ENCODE data around the gene GCM1.
A peak's percentile ranks its signal among the peaks of the same experiment; 100 is the strongest.
"Not testable (repeated sequence)": the region's sequence is repeated elsewhere in the genome, so short reads cannot be mapped to it uniquely, and the experiment has no call there.

GCM1 gene

GRCh38 chr6:53148684-53149083, at the start of gene GCM1:
Gene GCM1 (minus strand): TSS chr6:53148841. CDS start chr6:53145632, 3,209 bp downstream.
- DNase-seq, result no peak

- DNase-seq, result no peak
Observed at GRCh38 chr6:53197553-53197952, 48.9 kb upstream of the GCM1 start.

DNA sequence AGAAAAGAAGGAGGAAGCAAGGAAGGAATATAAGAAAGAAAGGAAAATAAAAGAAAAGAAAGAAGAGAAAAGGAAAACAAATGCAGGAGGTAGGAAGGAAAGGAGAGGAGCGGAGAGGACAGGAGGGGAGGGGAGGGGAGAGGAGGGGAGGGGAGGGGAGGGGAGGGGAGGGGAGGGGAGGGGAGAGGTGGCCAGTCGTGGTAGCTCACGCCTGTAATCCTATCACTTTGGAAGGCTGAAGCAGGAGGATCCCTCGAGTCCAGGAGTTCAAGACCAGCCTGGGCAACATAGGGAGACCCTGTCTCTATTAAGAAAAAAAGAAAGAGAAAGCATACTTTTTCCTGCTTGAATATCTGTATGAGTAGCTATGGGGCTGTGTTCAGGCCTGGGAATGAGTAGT, 46.4 kb upstream of the GCM1 start:
- DNase-seq, result no peak

- DNase-seq, result no peak
Observed at GRCh38 chr6:53192682-53193188, 44.1 kb upstream of the GCM1 start.

DNA sequence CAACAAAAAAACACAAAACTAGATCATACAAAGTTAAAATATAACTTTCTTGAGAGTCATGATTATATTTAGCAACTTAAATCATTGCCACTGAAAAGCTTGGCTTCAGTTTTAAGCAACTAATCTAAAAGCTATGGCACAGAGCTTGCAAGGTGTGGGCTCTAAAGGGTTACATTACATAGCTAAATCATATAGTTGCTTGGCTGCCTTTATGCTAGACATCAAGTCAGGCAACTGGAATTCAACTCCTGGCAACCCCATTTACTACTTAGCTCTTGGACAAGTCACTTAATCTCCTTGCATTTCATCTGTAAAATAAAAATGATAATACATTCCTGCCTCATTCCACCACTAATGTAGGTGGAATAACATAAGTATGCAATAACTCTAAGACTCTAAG, 40.9 kb upstream of the GCM1 start:
- DNase-seq, result no peak

DNA sequence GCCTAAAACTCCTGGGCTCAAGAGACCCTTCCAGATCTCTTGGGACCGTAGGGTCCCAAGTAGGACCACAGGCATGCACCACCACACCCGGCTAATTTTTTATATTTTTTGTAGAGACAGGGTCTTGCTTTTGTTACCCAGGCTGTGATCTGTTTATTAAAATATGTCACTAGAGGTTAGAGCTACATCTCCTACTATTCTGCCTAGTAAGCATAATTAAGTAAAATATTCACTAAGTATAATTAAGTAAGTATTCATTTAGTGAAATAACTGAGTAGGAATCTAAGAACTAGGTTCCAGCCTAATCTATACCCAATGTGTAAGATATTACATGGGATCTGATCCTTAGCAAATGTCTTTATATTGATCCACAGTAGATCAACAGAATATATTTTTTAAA, 40.2 kb upstream of the GCM1 start:
- no peak for DNase-seq

DNA sequence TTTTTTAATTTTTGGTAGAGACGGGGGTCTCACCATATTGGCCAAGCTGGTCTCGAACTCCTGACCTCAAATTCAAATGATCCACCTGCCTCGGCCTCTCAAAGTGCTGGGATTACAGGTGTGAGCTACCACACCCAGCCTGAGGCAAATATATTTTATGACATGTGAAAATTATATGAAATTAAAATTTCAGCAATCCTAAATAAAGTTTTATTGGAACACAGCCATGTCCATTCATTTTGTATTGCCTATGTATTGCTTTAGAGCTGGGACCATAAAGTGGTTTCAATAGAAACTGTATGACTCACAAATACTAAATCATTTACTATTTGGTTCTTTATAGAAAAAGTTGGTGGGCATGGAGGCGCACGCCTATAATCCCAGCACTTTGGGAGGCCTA, 32.0 kb upstream of the GCM1 start:
- no peak for DNase-seq

DNA sequence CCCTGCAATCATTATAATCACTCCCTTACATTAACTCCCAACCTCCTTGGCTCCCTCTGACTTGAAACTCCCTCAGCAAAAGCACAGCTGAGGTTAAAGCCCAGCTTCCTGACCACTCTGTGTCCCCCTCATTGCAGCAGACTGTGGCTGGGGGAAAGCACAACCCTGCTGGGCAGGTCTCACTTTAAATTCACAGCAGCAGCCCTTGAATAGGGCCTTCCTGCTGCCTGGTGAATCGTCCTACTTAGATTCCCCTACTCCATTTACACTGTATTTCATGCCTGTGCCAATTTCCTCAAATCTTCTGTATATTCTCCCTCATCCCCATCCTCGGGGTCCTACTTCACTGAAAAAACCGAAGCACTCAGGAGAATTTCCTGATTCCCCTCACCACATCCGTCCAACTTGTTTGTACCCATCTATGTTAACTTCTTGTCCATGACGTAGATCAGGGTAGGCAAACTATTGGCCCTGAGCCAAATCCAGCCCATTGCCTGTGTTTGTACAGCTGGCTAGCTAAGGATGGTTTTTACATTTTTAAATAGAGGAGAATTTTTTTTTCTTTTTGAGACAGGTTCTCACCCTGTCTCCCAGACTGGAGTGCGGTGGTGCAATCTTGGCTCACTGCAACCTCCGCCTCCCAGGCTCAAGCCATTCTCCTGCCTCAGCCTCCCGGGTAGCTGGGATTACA, 31.5 kb upstream of the GCM1 start:
- DNase-seq, result no peak

DNA sequence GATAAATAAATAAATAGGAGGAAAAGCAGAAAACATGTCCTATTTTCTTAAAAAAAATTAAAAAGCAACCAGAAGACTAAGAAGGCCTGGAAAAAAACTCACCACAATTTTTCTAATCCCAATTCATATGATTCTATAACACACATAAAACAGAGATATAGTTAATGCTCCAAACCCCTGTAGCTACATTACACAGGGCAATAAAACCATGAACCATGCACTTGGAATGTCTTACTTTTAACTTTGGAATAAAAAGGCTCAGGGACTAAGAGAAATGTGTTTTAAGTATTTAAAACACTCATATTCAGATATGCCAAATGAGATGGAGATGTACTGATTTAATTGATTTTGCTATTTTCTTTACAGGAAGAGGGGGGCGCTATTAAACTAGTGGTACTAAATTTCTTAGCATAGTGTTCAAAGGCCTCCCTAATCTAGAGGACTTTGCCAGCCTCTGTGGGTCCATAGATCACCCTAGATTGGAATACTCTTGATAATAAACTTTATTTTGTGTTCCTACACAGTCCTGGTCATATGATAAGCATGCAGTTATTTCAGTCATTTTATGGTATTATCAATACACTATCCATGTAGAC, 30.3 kb upstream of the GCM1 start:
- DNase-seq, result no peak

DNA sequence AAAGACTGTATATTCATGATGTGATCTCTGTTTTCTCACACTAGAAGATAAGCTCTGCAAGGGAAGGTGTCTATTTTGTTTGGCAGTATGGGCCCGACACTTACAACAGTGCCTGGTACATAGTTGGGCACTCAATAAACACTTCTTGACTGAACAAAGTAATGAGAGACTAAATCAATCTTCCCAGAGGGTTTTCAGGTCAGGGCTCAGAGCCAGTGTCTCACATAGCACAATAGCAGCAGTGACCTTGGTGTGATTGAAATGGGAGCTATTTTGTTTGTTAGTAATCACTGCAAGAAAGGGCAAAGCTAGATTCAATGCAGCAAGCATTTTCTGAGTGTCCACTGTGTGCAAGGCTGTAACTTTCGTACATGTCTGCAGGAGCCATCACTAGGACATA, 26.4 kb upstream of the GCM1 start:
- DNase-seq, result no peak

DNA sequence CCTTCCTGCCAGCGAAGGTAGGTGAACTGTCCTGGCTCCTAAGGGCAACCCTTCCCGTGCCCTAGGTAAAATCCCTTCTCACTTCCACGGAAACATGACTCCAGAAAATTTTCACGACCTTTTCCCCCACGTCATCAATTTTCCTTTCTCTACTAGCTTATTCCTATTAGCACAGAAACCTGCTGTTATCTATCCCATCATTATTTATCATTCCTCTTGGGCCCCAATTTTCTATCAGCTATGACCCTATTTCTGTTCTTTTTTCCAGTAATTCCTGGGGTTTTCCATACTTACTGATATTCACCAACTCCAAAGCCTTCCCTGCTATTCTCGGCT, 23.8 kb upstream of the GCM1 start:
- DNase-seq, result no peak

DNA sequence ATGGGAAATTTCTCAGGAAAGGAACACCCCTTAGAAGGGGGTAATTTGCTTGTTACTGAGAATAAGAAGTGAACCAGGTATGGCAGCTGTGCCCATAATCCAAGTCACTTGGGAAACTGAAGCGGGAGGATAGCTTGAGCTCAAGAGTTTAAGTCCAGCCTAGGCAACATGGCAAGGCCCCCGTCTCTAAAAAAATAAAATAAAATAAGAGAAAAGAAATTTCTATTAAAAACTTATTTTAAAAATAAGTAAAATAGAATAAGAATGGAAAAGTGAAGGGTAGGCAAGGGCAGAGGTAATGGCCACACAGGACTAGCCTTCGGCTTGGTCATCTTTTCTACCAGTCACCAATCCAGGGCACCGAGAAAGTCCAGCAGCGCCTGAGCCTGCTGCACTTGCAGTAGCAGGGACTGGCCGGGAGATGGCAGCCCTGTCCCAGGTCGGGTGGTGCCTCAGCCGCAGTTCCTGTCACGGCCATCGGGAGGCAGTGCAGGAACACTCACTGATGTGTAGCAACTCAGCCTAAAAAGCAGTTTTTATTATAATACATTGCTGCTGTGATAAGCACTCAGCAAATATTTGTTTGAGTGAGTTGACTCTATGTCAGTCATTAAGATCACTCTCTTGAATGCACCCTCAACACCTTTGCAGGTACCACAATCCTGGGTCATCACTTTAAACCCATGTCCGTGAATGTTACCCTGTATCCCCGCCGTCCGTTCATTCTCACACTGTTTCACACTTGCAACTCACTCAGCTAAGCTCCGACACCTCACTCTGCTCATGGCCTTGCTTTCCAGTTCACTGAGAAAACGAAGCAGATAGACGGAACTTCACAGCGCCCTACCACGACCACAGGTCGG, 23.2 kb upstream of the GCM1 start:
- DNase-seq, result peak; percentile 92

DNA sequence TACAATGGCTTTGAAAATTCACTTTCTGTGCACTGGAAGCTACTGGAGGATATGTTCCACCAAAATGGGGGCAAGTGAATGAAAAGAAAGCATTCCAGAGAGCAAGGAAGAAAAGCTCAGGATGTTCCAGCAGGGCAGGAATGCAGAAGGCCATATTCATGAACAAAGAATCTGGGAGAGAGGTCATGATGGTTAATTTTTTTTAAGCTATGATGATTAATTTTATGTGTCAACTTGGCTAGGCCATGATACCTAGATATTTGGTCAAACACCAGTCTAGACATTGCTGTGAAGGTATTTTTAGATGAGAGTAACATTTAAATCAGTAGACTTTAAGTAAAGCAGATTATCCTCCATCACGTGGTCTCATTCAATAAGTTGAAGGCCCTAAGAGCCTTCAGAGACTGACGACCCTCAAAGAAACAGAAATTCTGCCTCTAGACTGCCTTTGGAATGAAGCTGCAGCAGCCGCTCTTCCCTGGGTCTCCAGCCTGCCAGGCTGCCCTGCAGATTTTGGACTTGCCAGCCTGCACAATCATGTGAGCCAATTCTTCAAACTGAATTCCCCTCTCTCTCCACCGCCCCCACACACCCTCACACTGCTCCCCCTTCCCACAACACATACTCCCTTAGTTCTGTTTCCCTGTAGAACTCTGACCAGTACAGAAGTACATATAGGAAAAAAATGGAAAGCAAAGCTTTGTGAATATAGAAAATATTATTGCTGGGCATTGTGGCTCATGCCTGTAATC, 20.1 kb upstream of the GCM1 start:
- DNase-seq, result no peak

GRCh38 chr6:53165293-53165692, 16.7 kb upstream of the GCM1 start:
- no peak for DNase-seq

GRCh38 chr6:53162606-53163005, 14.0 kb upstream of the GCM1 start:
- no peak for DNase-seq

DNA sequence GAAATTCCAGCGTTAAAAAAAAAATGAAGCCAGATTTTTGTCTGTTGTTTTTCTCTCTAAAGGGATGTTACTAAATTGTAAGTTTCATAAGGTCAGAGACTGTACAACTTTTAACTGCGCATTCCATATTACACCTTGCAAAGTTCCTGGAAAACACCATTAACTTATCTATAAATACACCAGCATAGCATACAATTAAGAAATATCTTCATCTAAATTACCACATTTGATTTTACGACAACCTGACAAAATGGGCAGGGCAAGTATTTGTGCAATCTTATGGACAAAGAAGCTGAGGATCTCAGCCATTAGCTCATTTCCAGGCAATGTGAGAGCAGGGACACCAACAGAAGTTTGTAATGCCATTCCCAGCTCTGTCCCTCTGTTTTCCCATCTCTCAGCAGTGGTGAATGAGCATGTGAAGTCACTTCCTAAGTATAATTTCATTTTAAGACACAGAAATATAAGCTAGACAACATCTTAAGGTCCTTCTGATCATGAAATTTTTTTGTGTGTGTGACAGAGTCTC, 12.9 kb upstream of the GCM1 start:
- no peak for DNase-seq

DNA sequence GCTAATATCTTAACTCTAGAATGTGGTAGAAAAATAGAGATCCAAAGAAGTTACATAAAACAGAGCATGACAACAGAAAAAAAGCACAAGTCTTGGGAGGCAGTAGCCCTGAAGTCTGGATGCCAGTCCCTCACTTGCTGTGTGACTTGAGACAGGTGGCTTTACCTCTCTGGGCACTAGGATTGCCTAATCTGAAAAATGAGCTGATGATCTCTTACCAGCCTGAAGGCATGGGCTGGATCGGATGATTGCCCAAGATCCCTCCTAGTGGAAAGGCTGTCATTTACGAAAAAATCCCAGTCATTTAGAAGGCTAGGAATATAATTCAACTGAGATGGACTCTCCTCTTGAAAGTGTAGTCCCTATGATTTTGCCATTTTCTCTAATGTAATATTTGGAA, 10.9 kb upstream of the GCM1 start:
- DNase-seq, result no peak

- DNase-seq, result not testable (repeated sequence)
Observed at GRCh38 chr6:53158076-53158475, 9.4 kb upstream of the GCM1 start.

DNA sequence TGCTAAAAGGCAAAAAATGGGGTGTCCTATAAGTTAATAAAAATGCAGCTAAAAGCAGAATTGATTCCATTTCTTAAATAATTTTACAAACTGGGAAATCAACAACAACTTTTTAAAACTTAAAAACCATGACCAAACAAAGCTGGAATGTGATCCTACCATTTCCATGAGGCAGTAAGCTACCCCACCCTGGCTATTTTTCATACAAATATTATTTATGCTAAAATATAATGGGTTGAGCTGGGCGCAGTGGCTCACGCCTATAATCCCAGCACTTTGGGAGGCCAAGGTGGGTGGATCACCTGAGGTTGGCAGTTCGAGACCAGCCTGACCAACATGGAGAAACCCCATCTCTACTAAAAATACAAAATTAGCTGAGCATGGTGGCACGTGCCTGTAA, 6.6 kb upstream of the GCM1 start:
- not testable (repeated sequence) for DNase-seq

DNA sequence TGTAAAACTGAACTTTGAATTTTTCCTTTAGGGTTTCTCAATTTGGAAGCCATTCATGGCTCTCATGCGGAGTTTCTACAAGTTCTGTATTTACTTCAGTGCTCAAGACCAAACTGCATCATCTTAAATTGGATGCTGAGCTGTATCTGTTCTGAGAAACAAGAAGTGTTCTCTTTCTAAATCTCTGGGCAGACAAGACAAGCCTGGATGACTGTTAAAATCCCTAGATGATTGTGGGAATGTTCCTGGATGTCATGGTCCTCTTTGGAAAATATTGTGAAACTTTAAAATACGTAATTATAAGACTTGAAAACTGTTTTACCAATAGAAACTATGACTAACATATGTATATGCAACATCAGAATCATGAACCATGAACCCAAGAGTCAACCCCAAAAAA, 6.2 kb upstream of the GCM1 start:
- DNase-seq, result no peak

DNA sequence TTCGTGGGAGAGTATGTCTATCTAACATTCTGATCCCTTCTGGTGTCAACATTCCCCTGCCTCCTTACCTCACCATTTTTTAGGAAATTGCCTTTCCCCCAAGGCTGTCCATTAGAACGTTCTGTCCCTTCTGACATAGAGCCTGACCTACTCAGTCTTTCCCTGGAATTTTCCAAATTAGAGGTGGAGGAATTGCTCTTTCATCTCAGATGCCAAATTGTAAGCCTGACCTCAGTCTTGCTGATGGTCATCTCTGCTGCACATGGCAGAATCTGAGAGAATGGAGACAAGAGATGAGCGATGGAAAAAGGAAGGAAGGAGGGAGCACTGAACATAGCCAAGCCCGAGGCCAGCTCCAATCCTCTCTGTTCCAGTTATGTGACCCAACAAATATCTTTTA, 5.4 kb upstream of the GCM1 start:
- DNase-seq, result no peak

DNA sequence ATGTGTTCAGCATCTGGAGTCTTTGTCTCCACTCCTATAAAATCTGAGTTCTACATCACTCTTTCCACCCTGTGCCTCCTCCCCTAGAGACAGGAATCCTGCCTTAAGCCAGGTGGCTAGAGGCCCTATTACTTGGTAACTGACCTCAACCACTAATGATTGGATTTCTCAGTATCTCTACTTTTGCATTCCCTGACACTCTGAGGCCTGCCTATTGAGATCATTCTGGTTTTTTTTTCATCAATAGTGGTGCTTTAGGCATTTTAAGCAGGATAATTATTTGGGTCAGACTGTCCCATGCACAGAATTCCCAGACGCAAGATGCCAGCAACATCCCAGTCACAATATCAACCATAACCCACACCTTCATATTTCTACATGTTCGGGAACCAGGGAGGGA, 3.9 kb upstream of the GCM1 start:
- DNase-seq, result no peak

- DNase-seq, result no peak
Observed at GRCh38 chr6:53151676-53152075, 3.0 kb upstream of the GCM1 start.

All from stimulated activated CD4-positive, alpha-beta T cell treated with anti-CD3 and anti-CD28 coated beads, Interleukin-12 subunit alpha, Interleukin-12 subunit beta, amount 100 ng/mL, for 4 hours (primary cell).